Sigmoid colon (tissue), 4 donors: ENCODE data around the gene ANO6.

ENCODE experiments used
- EP300 ChIP-seq, 4 donors: sonication (generic); formaldehyde crosslinking; IDR thresholded peaks; one replicate each; pipeline ENCODE4 v1.6.1; 2017; ENCODE audit warnings: antibody characterized with exemption in 4 of 4
- POLR2A ChIP-seq, 2 donors: fragments of 450-650 bp; IDR thresholded peaks; one replicate each; pipeline ENCODE4 v1.6.1; 2016; ENCODE audit warnings: antibody characterized with exemption in 2 of 2, mild to moderate bottlenecking in 2 of 2, moderate library complexity in 2 of 2
- POLR2AphosphoS5 ChIP-seq, 4 donors: sonication (generic); formaldehyde crosslinking; IDR thresholded peaks; one replicate each; pipeline ENCODE4 v1.6.1; 2017; ENCODE audit warnings: antibody characterized with exemption in 4 of 4
- TF ChIP-seq, protein P1 (sequence below), 4 experiments: fragments of 450-650 bp in 3 of 4; fragments of 200-600 bp in 1 of 4; IDR thresholded peaks; one replicate each; pipeline ENCODE4 v1.5.1; 2016 to 2019; ENCODE audit warnings: antibody characterized with exemption in 4 of 4, mild to moderate bottlenecking in 3 of 4, moderate library complexity in 2 of 4

DNA sequence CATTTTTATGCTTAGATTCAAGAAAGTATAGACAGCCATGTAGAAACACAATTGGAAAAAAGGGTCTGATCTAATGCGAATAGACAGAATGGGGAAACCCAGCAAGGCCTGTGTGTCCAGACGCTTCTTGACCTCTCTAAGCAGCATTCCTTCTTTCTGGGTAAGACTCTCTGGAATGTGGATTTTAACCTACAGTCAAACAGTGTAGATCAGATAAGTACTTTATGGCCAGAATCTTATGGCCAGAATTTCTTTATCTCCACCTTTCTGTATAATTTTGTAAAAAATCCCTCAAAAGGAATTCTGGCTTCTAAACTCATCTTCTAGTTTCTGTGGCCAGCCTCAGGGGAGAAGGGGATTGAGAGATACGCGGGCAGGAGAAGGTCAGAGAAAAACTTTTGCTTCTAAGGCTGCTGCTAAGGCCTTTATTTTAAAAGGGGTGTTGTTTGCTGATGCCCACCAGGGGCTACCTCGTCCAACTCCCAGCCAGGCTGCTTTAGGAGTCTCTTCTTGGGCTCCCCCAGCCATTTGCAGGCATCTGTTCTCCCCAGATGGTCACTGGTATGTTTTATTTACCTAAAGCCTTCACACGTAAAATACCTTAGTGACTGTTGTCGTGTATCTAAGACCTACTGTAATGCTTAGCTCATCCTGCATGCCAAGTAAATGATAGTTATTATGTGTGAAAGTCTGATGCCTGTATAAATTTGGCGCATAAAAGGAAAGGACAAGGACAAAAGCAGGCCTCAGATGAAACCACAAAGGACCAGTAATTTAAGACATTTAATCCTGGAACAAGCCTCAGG, 68.4 kb downstream of the ANO6 start:
- TF ChIP-seq, protein P1, sequence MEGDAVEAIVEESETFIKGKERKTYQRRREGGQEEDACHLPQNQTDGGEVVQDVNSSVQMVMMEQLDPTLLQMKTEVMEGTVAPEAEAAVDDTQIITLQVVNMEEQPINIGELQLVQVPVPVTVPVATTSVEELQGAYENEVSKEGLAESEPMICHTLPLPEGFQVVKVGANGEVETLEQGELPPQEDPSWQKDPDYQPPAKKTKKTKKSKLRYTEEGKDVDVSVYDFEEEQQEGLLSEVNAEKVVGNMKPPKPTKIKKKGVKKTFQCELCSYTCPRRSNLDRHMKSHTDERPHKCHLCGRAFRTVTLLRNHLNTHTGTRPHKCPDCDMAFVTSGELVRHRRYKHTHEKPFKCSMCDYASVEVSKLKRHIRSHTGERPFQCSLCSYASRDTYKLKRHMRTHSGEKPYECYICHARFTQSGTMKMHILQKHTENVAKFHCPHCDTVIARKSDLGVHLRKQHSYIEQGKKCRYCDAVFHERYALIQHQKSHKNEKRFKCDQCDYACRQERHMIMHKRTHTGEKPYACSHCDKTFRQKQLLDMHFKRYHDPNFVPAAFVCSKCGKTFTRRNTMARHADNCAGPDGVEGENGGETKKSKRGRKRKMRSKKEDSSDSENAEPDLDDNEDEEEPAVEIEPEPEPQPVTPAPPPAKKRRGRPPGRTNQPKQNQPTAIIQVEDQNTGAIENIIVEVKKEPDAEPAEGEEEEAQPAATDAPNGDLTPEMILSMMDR (IDR thresholded peaks at IDR 0.05), result no peak
- TF ChIP-seq POLR2A (IDR thresholded peaks at IDR 0.05) (no peak), POLR2AphosphoS5 (IDR thresholded peaks at IDR 0.05) (no peak), EP300 (IDR thresholded peaks at IDR 0.05) (no peak)
